M059J (cell line): ENCODE measurements around the gene KLHDC4. TPM values are rescaled to one million over a fixed set of nuclear protein-coding genes. Genes with fewer than 3 reads are reported as not detected.

Source experiments
- DNase-seq: peaks from one replicate; pipeline ENCODE4 v3.0.0-alpha.2; 2012; ENCODE audit warnings: low read depth
- total RNA-seq: library from RNA; depleted of rRNA; stranded (reverse); fragments of >200 nt; shearing (Covaris generic); gene quantifications from 2 replicates; pipeline ENCODE4 v1.2.3, GENCODE V29; 2014

KLHDC4 gene
- total RNA-seq, 1 experiment from 2014 or later, result 14.7 TPM

- DNase-seq, result no peak
These were observed 67.0 kb downstream of the KLHDC4 start for GRCh38 chr16:87698676-87699199.

GRCh38 chr16:87698241-87698640 is 67.5 kb downstream of the KLHDC4 start:
- DNase-seq, result no peak

GRCh38 chr16:87697792-87698191 is 68.0 kb downstream of the KLHDC4 start:
- no peak for DNase-seq

- DNase-seq, result no peak
These were observed 68.5 kb downstream of the KLHDC4 start for GRCh38 chr16:87697256-87697655.

GRCh38 chr16:87696726-87697125 is 69.1 kb downstream of the KLHDC4 start:
- no peak for DNase-seq

GRCh38 chr16:87695534-87695933 is 70.3 kb downstream of the KLHDC4 start:
- no peak for DNase-seq

GRCh38 chr16:87694441-87695125 is 71.2 kb downstream of the KLHDC4 start:
- no peak for DNase-seq

GRCh38 chr16:87693827-87694226 is 72.0 kb downstream of the KLHDC4 start:
- DNase-seq, result no peak

- no peak for DNase-seq
These were observed 73.0 kb downstream of the KLHDC4 start for GRCh38 chr16:87692756-87693155.

GRCh38 chr16:87692176-87692575 is 73.6 kb downstream of the KLHDC4 start:
- no peak for DNase-seq

- no peak for DNase-seq
These were observed 74.1 kb downstream of the KLHDC4 start for GRCh38 chr16:87691686-87692079.

GRCh38 chr16:87690911-87691685 is 74.7 kb downstream of the KLHDC4 start:
- no peak for DNase-seq

GRCh38 chr16:87689956-87690465 is 75.8 kb downstream of the KLHDC4 start:
- DNase-seq, result no peak

GRCh38 chr16:87688876-87689815 is 76.6 kb downstream of the KLHDC4 start:
- DNase-seq, result no peak

GRCh38 chr16:87687998-87688529 is 77.7 kb downstream of the KLHDC4 start:
- DNase-seq, result no peak

GRCh38 chr16:87687126-87687910 is 78.5 kb downstream of the KLHDC4 start:
- DNase-seq, result peak; percentile 56

GRCh38 chr16:87686697-87687096 is 79.1 kb downstream of the KLHDC4 start:
- DNase-seq, result no peak

GRCh38 chr16:87685766-87686165 is 80.0 kb downstream of the KLHDC4 start:
- DNase-seq, result no peak

- DNase-seq, result no peak
These were observed 80.4 kb downstream of the KLHDC4 start for GRCh38 chr16:87685405-87685755.

- no peak for DNase-seq
These were observed 80.9 kb downstream of the KLHDC4 start for GRCh38 chr16:87684711-87685404.
